ENCODE measurements around the gene LCE1E.

The LCE1E gene

GRCh38 chr1:152817309-152817708 is 31.3 kb downstream of the LCE1E start:
- TF ChIP-seq POLR2AphosphoS5 (IDR thresholded peaks at IDR 0.05; ENCODE audit: low read depth, low read length) (no peak), SPI1 (IDR thresholded peaks at IDR 0.05; ENCODE audit: low read depth, low read length) (no peak)
- FAIRE-seq (no peak), DNase-seq (ENCODE audit: insufficient read length, low spot score) (no peak)

- FAIRE-seq (no peak), DNase-seq (ENCODE audit: insufficient read length, low spot score) (no peak)
- no peak for TF ChIP-seq PAX5 (IDR thresholded peaks at IDR 0.05; ENCODE audit: insufficient read depth, low read length, severe bottlenecking)
- TF ChIP-seq TAF1 (IDR thresholded peaks at IDR 0.05; ENCODE audit: low read depth, low read length) = no peak
- TF ChIP-seq SPI1 (IDR thresholded peaks at IDR 0.05; ENCODE audit: low read depth, low read length) = no peak
- no peak for TF ChIP-seq POLR2A (IDR thresholded peaks at IDR 0.05; ENCODE audit: low read depth, low read length)
- no peak for TF ChIP-seq POLR2AphosphoS5 (IDR thresholded peaks at IDR 0.05; ENCODE audit: low read depth, low read length)
- TF ChIP-seq POU2F2 (IDR thresholded peaks at IDR 0.05; ENCODE audit: low read depth, low read length) = no peak
Observed at GRCh38 chr1:152823294-152823693, 37.2 kb downstream of the LCE1E start.

- TF ChIP-seq POLR2A (IDR thresholded peaks at IDR 0.05; ENCODE audit: low read depth, low read length) (no peak), PAX5 (IDR thresholded peaks at IDR 0.05; ENCODE audit: insufficient read depth, low read length, severe bottlenecking) (no peak), POLR2AphosphoS5 (IDR thresholded peaks at IDR 0.05; ENCODE audit: low read depth, low read length) (no peak), SPI1 (IDR thresholded peaks at IDR 0.05; ENCODE audit: low read depth, low read length) (no peak), POU2F2 (IDR thresholded peaks at IDR 0.05; ENCODE audit: low read depth, low read length) (no peak), TAF1 (IDR thresholded peaks at IDR 0.05; ENCODE audit: low read depth, low read length) (no peak)
- FAIRE-seq = no peak
- no peak for DNase-seq (ENCODE audit: insufficient read length, low spot score)
Observed at GRCh38 chr1:152824964-152825363, 38.9 kb downstream of the LCE1E start.

- FAIRE-seq (no peak), DNase-seq (ENCODE audit: insufficient read length, low spot score) (no peak)
- TF ChIP-seq TAF1 (IDR thresholded peaks at IDR 0.05; ENCODE audit: low read depth, low read length) (no peak), POLR2AphosphoS5 (IDR thresholded peaks at IDR 0.05; ENCODE audit: low read depth, low read length) (no peak), PAX5 (IDR thresholded peaks at IDR 0.05; ENCODE audit: insufficient read depth, low read length, severe bottlenecking) (no peak), POLR2A (IDR thresholded peaks at IDR 0.05; ENCODE audit: low read depth, low read length) (no peak), SPI1 (IDR thresholded peaks at IDR 0.05; ENCODE audit: low read depth, low read length) (no peak), POU2F2 (IDR thresholded peaks at IDR 0.05; ENCODE audit: low read depth, low read length) (no peak)
Observed at GRCh38 chr1:152827173-152827572, 41.1 kb downstream of the LCE1E start, which contains the start of gene LCE1A. TSS of gene LCE1A (plus strand) at chr1:152827473. CDS start at chr1:152827473, 0 bp downstream.

DNA sequence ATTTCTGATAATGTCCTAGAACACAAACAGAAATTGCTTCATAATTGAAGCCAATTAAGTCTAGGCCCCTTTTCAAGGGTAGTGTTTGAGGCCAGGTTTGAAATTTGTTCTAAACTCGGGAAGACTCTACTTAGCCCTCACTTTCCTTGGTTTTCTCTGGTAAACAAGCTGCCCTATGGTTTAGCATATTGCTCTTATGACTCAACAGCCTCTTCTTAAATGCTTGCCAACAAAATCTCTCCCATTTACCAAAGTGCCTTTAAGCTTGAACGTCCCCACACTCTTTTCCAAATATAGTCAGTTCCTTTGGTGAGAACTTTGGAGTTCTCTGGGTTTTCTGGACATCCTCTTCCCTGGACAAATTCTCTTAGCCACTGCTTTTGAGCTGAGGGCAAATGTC is 50.8 kb downstream of the LCE1E start:
- no peak for FAIRE-seq
- DNase-seq (ENCODE audit: insufficient read length, low spot score) = no peak
- no peak for TF ChIP-seq POU2F2 (IDR thresholded peaks at IDR 0.05; ENCODE audit: low read depth, low read length)
- no peak for TF ChIP-seq PAX5 (IDR thresholded peaks at IDR 0.05; ENCODE audit: insufficient read depth, low read length, severe bottlenecking)
- TF ChIP-seq SPI1 (IDR thresholded peaks at IDR 0.05; ENCODE audit: low read depth, low read length) = no peak
- TF ChIP-seq POLR2A (IDR thresholded peaks at IDR 0.05; ENCODE audit: low read depth, low read length) = no peak
- TF ChIP-seq TAF1 (IDR thresholded peaks at IDR 0.05; ENCODE audit: low read depth, low read length) = no peak

All from GM12891 (cell line).